ENCODE data around the gene APC2.

APC2 gene

GRCh38 chr19:1449467-1450442, at the start of gene APC2:
APC2 (plus strand) TSS chr19:1450121; CDS start chr19:1453002, 2,881 bp downstream.
- peak; percentile 26 for DNase-seq

GRCh38 chr19:1400281-1401137, 49.4 kb upstream of the APC2 start:
- peak; percentile 21 for DNase-seq

GRCh38 chr19:1401138-1401888, 48.6 kb upstream of the APC2 start, which contains the start of gene GAMT:
GAMT (minus strand) TSS chr19:1401542; CDS start chr19:1401476, 66 bp downstream.
- DNase-seq = peak; percentile 80

GRCh38 chr19:1401889-1402217, 48.1 kb upstream of the APC2 start:
- DNase-seq = no peak

GRCh38 chr19:1402411-1403070, 47.4 kb upstream of the APC2 start:
- DNase-seq = no peak

GRCh38 chr19:1406774-1407527, 43.0 kb upstream of the APC2 start:
- DNase-seq = peak; percentile 99

GRCh38 chr19:1407528-1408299, 42.2 kb upstream of the APC2 start, which contains the start of gene DAZAP1:
DAZAP1 (plus strand) TSS chr19:1407586; CDS start chr19:1407774, 188 bp downstream.
- DNase-seq = peak; percentile 42

- peak; percentile 65 for DNase-seq
Measured at GRCh38 chr19:1408300-1409203, 41.4 kb upstream of the APC2 start.

GRCh38 chr19:1409204-1410005, 40.5 kb upstream of the APC2 start:
- no peak for DNase-seq

GRCh38 chr19:1410136-1410786, 39.7 kb upstream of the APC2 start:
- DNase-seq = no peak

GRCh38 chr19:1410789-1411188, 39.1 kb upstream of the APC2 start:
- DNase-seq = no peak

- peak; percentile 19 for DNase-seq
Measured at GRCh38 chr19:1411255-1412191, 38.4 kb upstream of the APC2 start.

- no peak for DNase-seq
Measured at GRCh38 chr19:1412323-1412923, 37.5 kb upstream of the APC2 start.

- DNase-seq = no peak
Measured at GRCh38 chr19:1412995-1413800, 36.7 kb upstream of the APC2 start.

All from CD4-positive, alpha-beta T cell treated with Interleukin-17A for 4 hours (primary cell).